Activated CD4-positive, alpha-beta T cell treated with anti-CD3 and anti-CD28 coated beads, Interleukin-2, Interleukin-6, amounts not matched to agents 100 ng/mL and 50 ng/mL, durations not matched to agents 16 hours and 8 hours (primary cell): ENCODE results near the gene SH3PXD2A.
"Not testable (repeated sequence)": the region's sequence is repeated elsewhere in the genome, so short reads cannot be mapped to it uniquely, and the experiment has no call there.

Source experiments
- DNase-seq: peaks from one replicate; pipeline ENCODE4 v3.0.0-alpha.2; 2020

SH3PXD2A gene

GRCh38 chr10:103679096-103679790 lies 176.1 kb downstream of the SH3PXD2A start:
- DNase-seq: no peak

GRCh38 chr10:103678178-103678526 lies 177.2 kb downstream of the SH3PXD2A start:
- peak; percentile 92 for DNase-seq

GRCh38 chr10:103677486-103678177 lies 177.7 kb downstream of the SH3PXD2A start:
- no peak for DNase-seq

GRCh38 chr10:103676851-103677417 lies 178.4 kb downstream of the SH3PXD2A start:
- DNase-seq: no peak

- no peak for DNase-seq
Observed at GRCh38 chr10:103676058-103676785, 179.2 kb downstream of the SH3PXD2A start.

- no peak for DNase-seq
Observed at GRCh38 chr10:103673606-103674005, 181.8 kb downstream of the SH3PXD2A start.

- DNase-seq: no peak
Observed at GRCh38 chr10:103672345-103672744, 183.0 kb downstream of the SH3PXD2A start.

- no peak for DNase-seq
Observed at GRCh38 chr10:103671126-103671895, 184.1 kb downstream of the SH3PXD2A start.

- no peak for DNase-seq
Observed at GRCh38 chr10:103669944-103670343, 185.4 kb downstream of the SH3PXD2A start.

GRCh38 chr10:103669243-103669929 lies 186.0 kb downstream of the SH3PXD2A start:
- DNase-seq: no peak

- DNase-seq: no peak
Observed at GRCh38 chr10:103668351-103669242, 186.8 kb downstream of the SH3PXD2A start.

- no peak for DNase-seq
Observed at GRCh38 chr10:103667356-103667755, 188.0 kb downstream of the SH3PXD2A start.

- DNase-seq: no peak
Observed at GRCh38 chr10:103666762-103667150, 188.6 kb downstream of the SH3PXD2A start.

GRCh38 chr10:103666087-103666761 lies 189.2 kb downstream of the SH3PXD2A start:
- DNase-seq: peak; percentile 16

GRCh38 chr10:103665162-103665889 lies 190.1 kb downstream of the SH3PXD2A start:
- no peak for DNase-seq

GRCh38 chr10:103663802-103664201 lies 191.6 kb downstream of the SH3PXD2A start:
- DNase-seq: no peak

GRCh38 chr10:103663236-103663635 lies 192.1 kb downstream of the SH3PXD2A start:
- DNase-seq: no peak

- not testable (repeated sequence) for DNase-seq
Observed at GRCh38 chr10:103662704-103663103, 192.7 kb downstream of the SH3PXD2A start.

- peak; percentile 61 for DNase-seq
Observed at GRCh38 chr10:103661198-103661950, 194.0 kb downstream of the SH3PXD2A start.
